GM23338 (cell line): ENCODE data around the gene KCNF1. TPM values are rescaled to one million over a fixed set of nuclear protein-coding genes. Genes with fewer than 3 reads are reported as not detected.

ENCODE experiments used
- ATAC-seq: fragments of 200-7000 bp; cut with Tn5 transposase; 3 replicates; pipeline ENCODE4 v1.9.1; 2020
- DNase-seq: peaks from one replicate; pipeline ENCODE4 v3.0.0-alpha.2; 2015; ENCODE audit warnings: low spot score
- H2AFZ ChIP-seq: fragments of 200-600 bp; sonication (generic); 2 replicates; pipeline ENCODE4 v1.8.0; 2016; ENCODE audit warnings: antibody characterized with exemption, mild to moderate bottlenecking, moderate library complexity
- H3F3A ChIP-seq: fragments of 200-600 bp; sonication (generic); replicated peaks from 2 replicates; pipeline ENCODE4 v1.8.0; 2017; ENCODE audit warnings: antibody characterized with exemption, mixed run types, low read depth
- H3K27ac ChIP-seq: fragments of 200-600 bp; sonication (generic); 2 replicates; pipeline ENCODE4 v1.6.1; 2016; ENCODE audit warnings: low read depth
- H3K27me3 ChIP-seq: fragments of 200-600 bp; sonication (generic); 2 replicates; pipeline ENCODE4 v1.8.0; 2016; ENCODE audit warnings: mild to moderate bottlenecking, mixed run types, moderate library complexity; ENCODE audit not compliant: insufficient read depth
- H3K36me3 ChIP-seq: fragments of 200-600 bp; sonication (generic); 2 replicates; pipeline ENCODE4 v1.8.0; 2016; ENCODE audit warnings: mild to moderate bottlenecking; ENCODE audit not compliant: insufficient read depth
- H3K4me1 ChIP-seq: fragments of 200-600 bp; sonication (generic); 2 replicates; pipeline ENCODE4 v1.8.0; 2016; ENCODE audit warnings: mild to moderate bottlenecking, moderate library complexity; ENCODE audit not compliant: insufficient read depth
- H3K4me2 ChIP-seq: fragments of 200-600 bp; sonication (generic); 2 replicates; pipeline ENCODE4 v1.7.1; 2017; ENCODE audit warnings: mixed run types
- H3K4me3 ChIP-seq: fragments of 200-600 bp; sonication (generic); 2 replicates; pipeline ENCODE4 v1.6.1; 2016; ENCODE audit warnings: mixed run types
- H3K79me2 ChIP-seq: fragments of 200-600 bp; sonication (generic); replicated peaks from 2 replicates; pipeline ENCODE4 v1.8.0; 2017; ENCODE audit warnings: mild to moderate bottlenecking; ENCODE audit not compliant: insufficient read depth
- H3K9me2 ChIP-seq: fragments of 200-600 bp; sonication (generic); 2 replicates; pipeline ENCODE4 v1.8.0; 2017; ENCODE audit not compliant: insufficient read depth
- H4K20me1 ChIP-seq: fragments of 200-600 bp; sonication (generic); replicated peaks from 2 replicates; pipeline ENCODE4 v1.8.0; 2017; ENCODE audit warnings: mild to moderate bottlenecking; ENCODE audit not compliant: insufficient read depth
- H3K27ac Mint-ChIP-seq: 2 replicates; pipeline ENCODE4 v1.8.0; 2020; ENCODE audit warnings: inconsistent platforms, mild to moderate bottlenecking, moderate library complexity, mixed read lengths
- H3K27me3 Mint-ChIP-seq: 3 replicates; pipeline ENCODE4 v1.8.0; 2022; ENCODE audit warnings: low read depth, mild to moderate bottlenecking, moderate library complexity, mixed read lengths, inconsistent platforms; ENCODE audit not compliant: insufficient read depth, poor library complexity
- H3K36me3 Mint-ChIP-seq: 3 replicates; pipeline ENCODE4 v1.8.0; 2021; ENCODE audit warnings: low read depth, mild to moderate bottlenecking, inconsistent platforms, moderate library complexity, mixed read lengths
- H3K4me1 Mint-ChIP-seq: 3 replicates; pipeline ENCODE4 v1.8.0; 2020; ENCODE audit warnings: mild to moderate bottlenecking, inconsistent platforms, mixed read lengths
- H3K4me3 Mint-ChIP-seq: 3 replicates; pipeline ENCODE4 v1.8.0; 2021; ENCODE audit warnings: moderate library complexity, mild to moderate bottlenecking, inconsistent platforms, mixed read lengths
- H3K9me3 Mint-ChIP-seq: 3 replicates; pipeline ENCODE4 v1.8.0; 2020; ENCODE audit warnings: moderate library complexity, mild to moderate bottlenecking, inconsistent platforms, mixed read lengths
- CREB1 ChIP-seq: fragments of 250-450 bp; sonication (Bioruptor Pico); IDR thresholded peaks from 2 replicates; pipeline ENCODE4 v1.5.0; 2020; ENCODE audit warnings: low read depth, mild to moderate bottlenecking, moderate library complexity
- CTCF ChIP-seq, 2 experiments: fragments of 200-600 bp in 1 of 2; sonication (generic) in 1 of 2; conservative IDR thresholded peaks; 2 replicates each; pipeline versions ENCODE4 v1.5.1 to v1.6.1; 2016 to 2017; ENCODE audit warnings: antibody characterized with exemption in 2 of 2, low read depth in 2 of 2, mild to moderate bottlenecking in 2 of 2, moderate library complexity in 1 of 2
- EZH2 ChIP-seq: fragments of 200-600 bp; sonication (generic); IDR thresholded peaks from one replicate; pipeline ENCODE4 v1.8.0; 2017; ENCODE audit warnings: antibody characterized with exemption, mild to moderate bottlenecking, low read depth; ENCODE audit not compliant: unreplicated experiment
- EZH2phosphoT487 ChIP-seq: fragments of 200-600 bp; sonication (generic); IDR thresholded peaks from one replicate; pipeline ENCODE4 v1.8.1; 2018; ENCODE audit warnings: antibody characterized with exemption; ENCODE audit not compliant: unreplicated experiment
- JUNB ChIP-seq: IDR thresholded peaks from one replicate; pipeline ENCODE4 v1.6.1; 2016; ENCODE audit warnings: antibody characterized with exemption; ENCODE audit not compliant: unreplicated experiment
- NANOG ChIP-seq: IDR thresholded peaks from 2 replicates; pipeline ENCODE4 v1.6.1; 2016; ENCODE audit warnings: antibody characterized with exemption, borderline replicate concordance
- POLR2AphosphoS5 ChIP-seq: IDR thresholded peaks from 2 replicates; pipeline ENCODE4 v1.6.1; 2016; ENCODE audit warnings: antibody characterized with exemption, low read depth
- STAT1 ChIP-seq: IDR thresholded peaks from one replicate; pipeline ENCODE4 v1.6.1; 2016; ENCODE audit warnings: antibody characterized with exemption; ENCODE audit not compliant: unreplicated experiment
- ZNF114 ChIP-seq: fragments of 250-450 bp; sonication (Bioruptor Pico); IDR thresholded peaks from 2 replicates; pipeline ENCODE4 v1.5.0; 2020; ENCODE audit warnings: mild to moderate bottlenecking, moderate library complexity
- ZNF331 ChIP-seq: fragments of 250-450 bp; sonication (Bioruptor Pico); IDR thresholded peaks from 2 replicates; pipeline ENCODE4 v1.5.0; 2020; ENCODE audit warnings: low read depth, mild to moderate bottlenecking, moderate library complexity
- ZNF462 ChIP-seq: fragments of 250-450 bp; sonication (Bioruptor Pico); IDR thresholded peaks from 2 replicates; pipeline ENCODE4 v1.5.0; 2020; ENCODE audit warnings: mild to moderate bottlenecking, moderate library complexity
- polyA plus RNA-seq: library from polyadenylated mRNA; unstranded; fragments of >200 nt; fragmentation: Nextera tagmentation; extraction: Ambion mirVana; gene quantifications from 2 replicates; pipeline ENCODE4 v1.2.1, GENCODE V29; 2016
- total RNA-seq: library from RNA; depleted of rRNA; stranded (reverse); fragments of >200 nt; shearing (Covaris generic); gene quantifications from 2 replicates; pipeline ENCODE4 v1.2.3, GENCODE V29; 2014
- TF ChIP-seq, protein P1 (sequence below): IDR thresholded peaks from 2 replicates; pipeline ENCODE4 v1.6.1; 2016; ENCODE audit warnings: antibody characterized with exemption
- TF ChIP-seq, protein P2 (sequence below): IDR thresholded peaks from one replicate; pipeline ENCODE4 v1.6.1; 2018; ENCODE audit warnings: antibody characterized with exemption; ENCODE audit not compliant: unreplicated experiment

The KCNF1 gene
- total and polyA plus RNA-seq, 2 experiments from 2014 or later: 0.11 to 1.5 TPM

- Mint-ChIP-seq H3K27me3 (peaks cover 12% of the 10 kb centered on the region), H3K36me3 (peaks cover 11% of the 10 kb centered on the region), H3K9me3 (peaks cover 21% of the 10 kb centered on the region), H3K4me1 (peaks cover 23% of the 10 kb centered on the region), H3K27ac (no peak overlapping the region), H3K4me3 (no peak overlapping the region)
- Histone ChIP-seq H3K36me3 (peaks cover 4% of the 10 kb centered on the region; the same call in 1 of the 2 replicates), H3K4me3 (no peak overlapping the region), H3K27me3 (no peaks in the 10 kb centered on the region), H3K9me2 (no peaks in the 10 kb centered on the region), H3F3A (no peaks in the 10 kb centered on the region), H3K27ac (no peak overlapping the region), H2AFZ (no peak overlapping the region), H3K79me2 (no peaks in the 10 kb centered on the region), H3K4me2 (no peak overlapping the region), H4K20me1 (no peaks in the 10 kb centered on the region), H3K4me1 (peaks cover 17% of the 10 kb centered on the region)
- ATAC-seq (no peak), DNase-seq (no peak)
- TF ChIP-seq ZNF114 (CRISPR knock-in tag): no peak
- no peak for TF ChIP-seq CTCF (conservative IDR thresholded peaks at IDR 0.05; ENCODE audit: low read depth in 2 of 2)
- TF ChIP-seq, protein P1, sequence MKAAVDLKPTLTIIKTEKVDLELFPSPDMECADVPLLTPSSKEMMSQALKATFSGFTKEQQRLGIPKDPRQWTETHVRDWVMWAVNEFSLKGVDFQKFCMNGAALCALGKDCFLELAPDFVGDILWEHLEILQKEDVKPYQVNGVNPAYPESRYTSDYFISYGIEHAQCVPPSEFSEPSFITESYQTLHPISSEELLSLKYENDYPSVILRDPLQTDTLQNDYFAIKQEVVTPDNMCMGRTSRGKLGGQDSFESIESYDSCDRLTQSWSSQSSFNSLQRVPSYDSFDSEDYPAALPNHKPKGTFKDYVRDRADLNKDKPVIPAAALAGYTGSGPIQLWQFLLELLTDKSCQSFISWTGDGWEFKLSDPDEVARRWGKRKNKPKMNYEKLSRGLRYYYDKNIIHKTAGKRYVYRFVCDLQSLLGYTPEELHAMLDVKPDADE: no peak
- TF ChIP-seq EZH2: no peak
- TF ChIP-seq JUNB: no peak
- TF ChIP-seq POLR2AphosphoS5: no peak
- TF ChIP-seq, protein P2, sequence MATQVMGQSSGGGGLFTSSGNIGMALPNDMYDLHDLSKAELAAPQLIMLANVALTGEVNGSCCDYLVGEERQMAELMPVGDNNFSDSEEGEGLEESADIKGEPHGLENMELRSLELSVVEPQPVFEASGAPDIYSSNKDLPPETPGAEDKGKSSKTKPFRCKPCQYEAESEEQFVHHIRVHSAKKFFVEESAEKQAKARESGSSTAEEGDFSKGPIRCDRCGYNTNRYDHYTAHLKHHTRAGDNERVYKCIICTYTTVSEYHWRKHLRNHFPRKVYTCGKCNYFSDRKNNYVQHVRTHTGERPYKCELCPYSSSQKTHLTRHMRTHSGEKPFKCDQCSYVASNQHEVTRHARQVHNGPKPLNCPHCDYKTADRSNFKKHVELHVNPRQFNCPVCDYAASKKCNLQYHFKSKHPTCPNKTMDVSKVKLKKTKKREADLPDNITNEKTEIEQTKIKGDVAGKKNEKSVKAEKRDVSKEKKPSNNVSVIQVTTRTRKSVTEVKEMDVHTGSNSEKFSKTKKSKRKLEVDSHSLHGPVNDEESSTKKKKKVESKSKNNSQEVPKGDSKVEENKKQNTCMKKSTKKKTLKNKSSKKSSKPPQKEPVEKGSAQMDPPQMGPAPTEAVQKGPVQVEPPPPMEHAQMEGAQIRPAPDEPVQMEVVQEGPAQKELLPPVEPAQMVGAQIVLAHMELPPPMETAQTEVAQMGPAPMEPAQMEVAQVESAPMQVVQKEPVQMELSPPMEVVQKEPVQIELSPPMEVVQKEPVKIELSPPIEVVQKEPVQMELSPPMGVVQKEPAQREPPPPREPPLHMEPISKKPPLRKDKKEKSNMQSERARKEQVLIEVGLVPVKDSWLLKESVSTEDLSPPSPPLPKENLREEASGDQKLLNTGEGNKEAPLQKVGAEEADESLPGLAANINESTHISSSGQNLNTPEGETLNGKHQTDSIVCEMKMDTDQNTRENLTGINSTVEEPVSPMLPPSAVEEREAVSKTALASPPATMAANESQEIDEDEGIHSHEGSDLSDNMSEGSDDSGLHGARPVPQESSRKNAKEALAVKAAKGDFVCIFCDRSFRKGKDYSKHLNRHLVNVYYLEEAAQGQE: no peak
- TF ChIP-seq EZH2phosphoT487: no peak
- no peak for TF ChIP-seq NANOG
- TF ChIP-seq ZNF331 (CRISPR knock-in tag): no peak
- TF ChIP-seq ZNF462 (CRISPR knock-in tag): no peak
- no peak for TF ChIP-seq CREB1 (CRISPR knock-in tag)
- no peak for TF ChIP-seq STAT1
These were observed 27.3 kb downstream of the KCNF1 start for GRCh38 chr2:10939058-10939457.
